GM19372 (cell line): ENCODE data around the gene NPAS3.

ENCODE experiments used
- ATAC-seq: cut with Tn5 transposase; IDR thresholded peaks from one replicate; pipeline ENCODE4 v1.9.1; 2021; ENCODE audit warnings: mild to moderate bottlenecking, low read depth, moderate library complexity; ENCODE audit not compliant: unreplicated experiment

NPAS3 gene

GRCh38 chr14:33642691-33643244, 704.1 kb downstream of the NPAS3 start:
- no peak for ATAC-seq

GRCh38 chr14:33643426-33644181, 704.9 kb downstream of the NPAS3 start:
- no peak for ATAC-seq

GRCh38 chr14:33646692-33647260, 708.1 kb downstream of the NPAS3 start:
- ATAC-seq, result no peak

- ATAC-seq, result no peak
Measured at GRCh38 chr14:33647385-33647786, 708.7 kb downstream of the NPAS3 start.

DNA sequence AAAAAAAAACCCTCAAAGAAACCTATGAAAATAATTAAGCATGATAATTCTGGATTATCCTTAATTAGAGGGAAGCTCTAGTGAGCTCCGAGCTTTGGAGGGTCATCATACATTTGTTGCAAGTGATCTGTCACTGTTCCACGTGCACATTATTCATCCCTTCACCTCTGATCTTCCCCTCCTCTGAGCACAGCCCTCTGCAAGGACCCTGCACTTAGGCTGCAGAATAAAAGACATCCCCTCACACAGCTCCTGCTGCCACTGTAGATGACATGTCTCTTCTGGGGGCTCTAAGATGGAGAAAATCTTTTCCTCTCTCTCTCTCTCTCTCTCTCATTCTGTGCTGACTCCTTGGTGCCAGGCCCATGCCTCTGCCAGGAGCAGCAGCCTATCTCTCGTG, 711.8 kb downstream of the NPAS3 start:
- ATAC-seq, result no peak

DNA sequence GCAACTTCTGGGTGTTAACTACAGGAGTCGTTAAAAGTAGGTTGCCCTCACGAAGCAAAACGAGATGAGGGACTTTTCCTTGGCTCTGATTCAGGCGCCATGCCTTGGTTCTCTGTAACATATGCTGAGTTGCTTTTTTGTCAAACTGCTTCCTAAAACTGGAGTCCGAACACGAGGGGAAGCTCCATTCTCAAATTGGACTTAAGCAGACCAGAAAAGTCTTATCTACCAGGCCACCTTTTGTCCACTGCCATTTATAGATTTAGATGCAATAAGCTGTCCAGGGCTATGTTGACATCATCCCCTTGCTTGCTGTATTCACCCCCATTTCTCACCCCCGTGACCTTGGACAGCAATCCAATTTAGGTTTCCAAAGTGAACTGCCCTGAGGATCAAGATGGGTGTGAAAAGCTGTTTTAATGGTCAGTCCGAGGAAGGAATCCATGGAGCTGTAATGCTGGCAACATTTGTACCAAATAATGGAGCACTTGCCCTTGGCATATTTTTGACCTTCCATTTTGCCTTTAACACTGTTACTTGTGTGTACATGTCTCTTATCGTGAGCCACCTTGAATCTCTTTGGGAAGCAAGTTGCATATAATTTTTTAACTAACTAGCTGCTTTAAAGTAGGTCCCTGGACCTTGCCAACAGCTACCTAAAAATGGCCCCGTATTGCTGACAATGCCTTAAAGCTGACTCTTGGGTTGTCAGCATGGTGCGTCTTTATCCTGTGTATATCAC, 714.1 kb downstream of the NPAS3 start:
- no peak for ATAC-seq

DNA sequence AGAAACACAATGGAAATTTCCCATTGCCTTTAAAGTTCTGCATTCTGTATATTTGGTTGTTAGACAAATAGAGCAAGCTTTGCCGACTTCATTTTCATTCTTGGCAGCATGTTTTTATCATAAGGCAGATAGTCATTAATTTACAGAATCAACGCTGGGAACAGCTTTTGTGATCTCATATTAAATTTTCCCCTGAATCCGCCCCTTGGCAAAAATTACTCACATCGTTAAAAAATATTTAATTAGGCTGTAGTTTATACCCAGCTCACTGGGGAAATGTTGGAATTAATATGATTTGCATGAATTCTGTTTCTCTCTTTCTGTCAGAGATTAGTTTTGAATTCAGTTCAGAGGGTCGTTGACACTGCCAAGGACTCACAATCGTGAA, 714.6 kb downstream of the NPAS3 start:
- ATAC-seq, result no peak

DNA sequence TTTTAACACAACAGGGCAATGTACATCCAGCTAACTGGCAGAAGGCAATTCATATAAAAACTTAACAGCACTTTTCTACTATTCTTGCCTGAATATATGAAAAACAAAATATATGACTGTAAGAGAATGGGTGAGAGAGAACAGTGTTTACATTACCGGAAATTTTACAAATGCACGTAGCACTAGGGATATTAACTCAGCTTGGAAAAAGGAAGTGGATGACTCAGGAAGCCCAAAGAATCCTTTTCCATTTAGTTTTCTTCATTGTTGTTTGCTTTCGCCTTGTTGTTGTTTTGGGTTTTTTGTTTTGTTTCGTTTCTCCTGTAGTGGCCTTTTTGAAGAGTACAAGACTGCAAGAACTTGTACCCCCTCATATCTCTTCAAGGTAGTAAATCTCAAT, 716.7 kb downstream of the NPAS3 start:
- ATAC-seq, result no peak

DNA sequence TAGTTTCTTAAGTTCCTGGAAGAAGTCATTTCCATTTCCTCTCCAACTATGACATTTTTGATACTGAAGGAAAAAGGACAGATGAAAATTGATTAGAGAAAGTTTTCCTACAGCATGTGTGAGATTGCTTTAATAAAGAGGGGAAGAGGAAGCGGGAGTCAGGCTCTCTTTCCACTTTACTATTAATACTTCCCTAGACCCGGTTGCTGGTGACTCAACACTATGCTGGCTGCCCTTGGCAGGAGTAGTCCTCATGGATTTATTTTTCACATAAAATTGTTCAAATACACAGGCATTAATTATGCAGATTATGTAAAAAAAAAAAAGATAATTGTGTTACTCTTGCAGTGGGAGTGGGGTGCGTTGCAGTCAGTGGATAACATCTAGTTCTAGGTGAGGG, 718.8 kb downstream of the NPAS3 start:
- ATAC-seq, result no peak

- no peak for ATAC-seq
Measured at GRCh38 chr14:33660248-33660647, 721.6 kb downstream of the NPAS3 start.

DNA sequence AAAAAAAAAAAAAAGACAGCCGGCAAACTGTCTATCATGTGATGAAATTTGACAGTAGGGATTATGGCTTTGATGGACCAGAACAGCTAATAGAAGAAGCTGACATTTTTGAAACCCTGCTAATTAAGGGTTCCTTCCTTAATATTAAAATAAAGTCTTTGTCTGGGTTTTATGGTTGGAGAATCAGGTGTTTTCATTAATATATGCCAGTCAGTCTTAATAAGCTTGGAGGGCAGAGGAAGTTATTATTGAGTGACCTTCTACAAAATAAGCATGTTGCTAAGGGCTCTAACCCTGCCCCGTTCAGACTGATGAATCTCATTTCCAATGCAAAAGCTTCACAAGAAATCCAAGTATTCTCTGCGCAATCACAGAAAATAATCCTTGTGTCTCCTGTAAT, 722.4 kb downstream of the NPAS3 start:
- no peak for ATAC-seq

DNA sequence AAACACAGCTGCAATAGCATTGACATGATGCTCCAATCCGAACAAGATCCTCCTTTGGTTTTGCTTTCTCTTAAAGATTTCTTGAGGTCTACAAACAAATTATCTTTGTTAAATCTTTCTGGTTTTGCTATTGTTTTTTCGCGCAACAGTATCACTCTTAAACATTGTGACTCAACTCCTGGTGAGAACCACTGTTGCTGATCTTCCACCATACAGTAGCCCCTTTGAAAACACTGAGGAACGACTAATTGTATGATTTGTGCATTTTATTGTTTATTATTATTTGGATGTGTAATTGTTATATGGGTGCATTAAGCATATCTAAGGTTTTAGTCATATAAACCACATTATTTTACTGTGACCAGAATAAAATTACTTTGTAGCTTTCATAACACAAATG, 729.4 kb downstream of the NPAS3 start:
- ATAC-seq, result no peak

DNA sequence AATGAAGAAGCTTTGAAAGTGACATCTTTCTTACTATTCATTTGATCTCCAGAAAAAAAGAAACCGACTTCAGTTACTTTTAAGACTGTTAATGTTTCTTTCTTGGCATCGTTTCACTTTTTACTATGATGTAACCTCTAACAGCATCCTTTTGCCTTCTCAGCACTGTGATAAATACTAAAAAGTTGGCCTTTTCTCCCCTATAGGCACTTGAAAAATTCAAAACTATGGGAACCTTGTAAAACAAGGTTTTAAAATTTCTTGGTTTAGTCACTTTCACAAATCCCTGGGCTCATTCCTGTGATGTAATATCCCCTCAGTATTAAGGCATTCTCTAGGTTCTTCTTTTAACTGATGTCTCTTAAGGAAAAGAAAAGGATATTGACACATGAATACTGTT, 730.4 kb downstream of the NPAS3 start:
- ATAC-seq, result no peak

DNA sequence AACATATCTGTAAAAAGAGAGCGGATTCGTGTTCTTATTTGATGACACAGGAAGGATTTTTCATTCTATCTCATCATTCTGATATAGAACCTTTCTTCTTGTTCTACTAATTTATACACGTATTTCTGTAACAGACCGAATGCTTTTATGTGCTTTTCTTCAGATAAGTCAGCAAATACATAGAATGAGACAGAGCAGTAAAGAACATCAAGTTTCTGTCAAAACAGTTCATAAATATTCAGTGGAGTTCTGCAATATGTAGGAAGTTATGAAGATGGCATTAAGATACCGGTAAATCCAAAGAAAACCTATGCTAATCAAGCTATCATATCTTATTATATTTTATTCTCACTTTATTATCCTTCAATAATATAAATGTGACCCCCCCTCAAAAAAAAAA, 731.6 kb downstream of the NPAS3 start:
- no peak for ATAC-seq

DNA sequence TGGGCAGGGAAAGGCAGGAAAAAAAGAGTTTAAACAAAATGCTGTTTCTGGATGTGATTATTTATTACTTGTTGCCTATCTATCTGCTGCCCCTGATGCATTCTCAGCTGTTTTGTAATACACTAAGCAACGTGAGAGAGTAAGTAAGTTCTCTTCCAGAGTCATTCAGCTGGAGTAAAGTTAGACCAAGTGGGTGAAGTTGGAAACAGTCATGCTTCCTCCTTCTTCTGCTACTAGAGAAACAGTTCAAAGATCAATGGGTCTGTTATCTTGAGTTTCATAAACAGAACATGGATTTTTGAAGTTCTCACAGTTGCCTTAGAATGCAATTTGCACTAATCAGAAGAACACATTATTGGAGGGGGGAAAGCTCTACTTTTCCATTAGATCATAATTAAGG, 732.9 kb downstream of the NPAS3 start:
- ATAC-seq, result no peak

GRCh38 chr14:33674927-33675326, 736.2 kb downstream of the NPAS3 start:
- ATAC-seq, result no peak

GRCh38 chr14:33675415-33676130, 736.9 kb downstream of the NPAS3 start:
- ATAC-seq, result no peak

DNA sequence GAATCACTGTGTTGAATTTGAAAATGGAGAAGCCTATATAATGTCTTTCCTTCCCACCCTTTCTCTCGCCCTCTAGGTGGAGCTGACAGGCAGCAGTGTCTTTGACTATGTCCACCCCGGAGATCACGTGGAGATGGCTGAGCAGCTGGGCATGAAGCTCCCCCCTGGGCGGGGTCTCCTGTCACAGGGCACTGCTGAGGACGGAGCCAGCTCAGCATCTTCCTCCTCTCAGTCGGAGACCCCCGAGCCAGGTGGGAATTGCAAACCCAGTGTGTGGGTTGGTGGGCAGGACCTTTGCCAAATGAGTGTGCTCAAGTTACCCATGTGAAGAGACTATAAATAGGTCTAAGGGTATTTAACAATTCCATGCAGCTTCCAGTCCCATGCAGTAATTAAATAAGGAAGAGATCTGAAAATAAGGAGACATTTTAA, 737.5 kb downstream of the NPAS3 start:
- ATAC-seq, result no peak

DNA sequence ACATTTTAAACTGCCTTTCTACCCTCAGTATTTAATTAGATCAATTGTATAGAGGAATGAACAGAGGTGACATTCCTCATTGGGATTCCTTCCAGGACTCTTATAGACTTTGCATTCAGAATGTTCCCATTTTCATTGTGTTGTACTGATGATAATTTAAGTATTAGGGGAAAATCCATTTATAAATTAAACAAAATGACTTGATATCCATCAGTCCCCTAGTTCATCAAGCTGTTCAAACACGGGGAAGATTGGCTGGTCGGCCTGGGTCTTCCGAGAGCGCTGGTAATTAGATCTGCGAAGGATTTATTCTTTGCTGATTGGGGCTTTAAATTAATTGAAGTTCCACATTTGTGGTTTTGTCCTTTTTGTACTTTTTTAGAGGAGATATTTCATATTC, 738.2 kb downstream of the NPAS3 start:
- ATAC-seq, result no peak

- ATAC-seq, result no peak
Measured at GRCh38 chr14:33678005-33678404, 739.3 kb downstream of the NPAS3 start.

GRCh38 chr14:33679025-33679424, 740.3 kb downstream of the NPAS3 start:
- no peak for ATAC-seq
